ENCODE measurements around the gene MMADHC.

- TF ChIP-seq POLR2AphosphoS5 (IDR thresholded peaks at IDR 0.05) = no peak
- TF ChIP-seq CTCF (IDR thresholded peaks at IDR 0.05) = no peak
- TF ChIP-seq POLR2A (IDR thresholded peaks at IDR 0.05) = no peak
These were observed 12.3 kb downstream of the MMADHC start for GRCh38 chr2:149575277-149575676.

All from transverse colon (tissue), 4 donors.